SK-N-SH (cell line): ENCODE data around the gene MCF2L. TPM values are rescaled to one million over a fixed set of nuclear protein-coding genes. Genes with fewer than 3 reads are reported as not detected.

Experiments used
- CTCF ChIA-PET: fragments of 300-600, 350-600 bp; formaldehyde crosslinking; extraction: SDS; loops from one replicate; lab custom pipeline; 2021; lab: Yijun Ruan, JAX
- POLR2A ChIA-PET: fragments of 350-600 bp; sonication (Branson Sonifier 250); formaldehyde crosslinking; extraction: SDS; loops from one replicate; lab custom pipeline; 2020; ENCODE audit warnings: antibody characterized with exemption, inconsistent platforms; lab: Yijun Ruan, JAX
- DNase-seq: peaks from one replicate; pipeline ENCODE4 v3.0.0; 2012
- H2AFZ ChIP-seq: fragments of 200-600 bp; sonication (generic); 2 replicates; pipeline ENCODE4 v1.8.1; 2016; ENCODE audit warnings: antibody characterized with exemption, mild to moderate bottlenecking, low read depth
- H3F3A ChIP-seq: fragments of 200-600 bp; sonication (generic); replicated peaks from 2 replicates; pipeline ENCODE3; 2016; ENCODE audit warnings: antibody characterized with exemption, mild to moderate bottlenecking; ENCODE audit not compliant: insufficient read depth
- H3K27ac ChIP-seq, 2 experiments: fragments of 200-500 bp in 1 of 2; fragments of 200-600 bp in 1 of 2; sonication (Bioruptor generic) in 1 of 2; sonication (generic), shearing (Covaris generic) in 1 of 2; 2 replicates each; pipeline versions ENCODE4 v1.5.1 to v1.6.1; 2014 to 2016; ENCODE audit warnings: low read depth in 2 of 2, inconsistent platforms in 1 of 2, low read length in 1 of 2, mild to moderate bottlenecking in 1 of 2, mixed read lengths in 1 of 2
- H3K27me3 ChIP-seq: fragments of 200-600 bp; sonication (generic), shearing (Covaris generic); 2 replicates; pipeline ENCODE4 v1.6.1; 2016; ENCODE audit warnings: mixed run types; ENCODE audit not compliant: insufficient read depth
- H3K36me3 ChIP-seq, 2 experiments: fragments of 200-500 bp in 1 of 2; fragments of 200-600 bp in 1 of 2; sonication (Bioruptor generic) in 1 of 2; sonication (generic) in 1 of 2; replicated peaks in 1 of 2; 2 replicates each; pipeline versions ENCODE3 to v1.5.1; 2014 to 2016; ENCODE audit warnings: low read length in 1 of 2, mild to moderate bottlenecking in 1 of 2; ENCODE audit not compliant: insufficient read depth in 2 of 2, control insufficient read depth in 1 of 2
- H3K4me1 ChIP-seq, 2 experiments: fragments of 200-500 bp in 1 of 2; fragments of 200-600 bp in 1 of 2; sonication (Bioruptor generic) in 1 of 2; sonication (generic), shearing (Covaris generic) in 1 of 2; 2 replicates each; pipeline versions ENCODE4 v1.5.1 to v1.6.1; 2014 to 2016; ENCODE audit warnings: low read depth in 1 of 2, low read length in 1 of 2, mixed run types in 1 of 2; ENCODE audit not compliant: insufficient read depth in 2 of 2, control insufficient read depth in 1 of 2
- H3K4me2 ChIP-seq: fragments of 200-600 bp; sonication (generic), shearing (Covaris generic); 2 replicates; pipeline ENCODE4 v1.6.1; 2017; ENCODE audit warnings: mixed run types
- H3K4me3 ChIP-seq, 2 experiments: fragments of 200-500 bp in 1 of 2; fragments of 200-600 bp in 1 of 2; sonication (Bioruptor generic) in 1 of 2; sonication (generic), shearing (Covaris generic) in 1 of 2; 2 replicates each; pipeline versions ENCODE4 v1.5.1 to v1.8.1; 2014 to 2016; ENCODE audit warnings: low read depth in 2 of 2, inconsistent platforms in 1 of 2, low read length in 1 of 2, mild to moderate bottlenecking in 1 of 2, mixed read lengths in 1 of 2, moderate library complexity in 1 of 2
- H3K79me2 ChIP-seq: fragments of 200-600 bp; sonication (generic); 2 replicates; pipeline ENCODE4 v1.8.1; 2017; ENCODE audit warnings: mild to moderate bottlenecking; ENCODE audit not compliant: insufficient read depth
- H3K9ac ChIP-seq: fragments of 200-600 bp; sonication (generic); 2 replicates; pipeline ENCODE4 v1.6.1; 2017; ENCODE audit warnings: mixed run types
- H3K9me2 ChIP-seq: fragments of 200-600 bp; sonication (generic); 2 replicates; pipeline ENCODE4 v1.6.1; 2017; ENCODE audit warnings: mixed run types
- H3K9me3 ChIP-seq: fragments of 200-600 bp; sonication (generic); 2 replicates; pipeline ENCODE4 v1.6.1; 2017; ENCODE audit warnings: mixed run types, mild to moderate bottlenecking, moderate library complexity
- H4K20me1 ChIP-seq: fragments of 200-600 bp; sonication (generic); 2 replicates; pipeline ENCODE4 v1.6.1; 2017; ENCODE audit warnings: mild to moderate bottlenecking, mixed run types; ENCODE audit not compliant: insufficient read depth
- CHD2 ChIP-seq: fragments of 150-350 bp; IDR thresholded peaks from 2 replicates; pipeline ENCODE4 v1.6.1; 2018; ENCODE audit warnings: low read length; ENCODE audit not compliant: partially characterized antibody
- CTCF ChIP-seq: fragments of 200-600 bp; sonication (generic); IDR thresholded peaks from 2 replicates; pipeline ENCODE4 v1.6.1; 2017; ENCODE audit warnings: antibody characterized with exemption, mild to moderate bottlenecking, moderate library complexity
- ELF1 ChIP-seq: IDR thresholded peaks from 2 replicates; pipeline ENCODE4 v1.4.0; 2012
- EZH2phosphoT487 ChIP-seq: fragments of 200-600 bp; sonication (generic); IDR thresholded peaks from 2 replicates; pipeline ENCODE4 v1.6.1; 2017; ENCODE audit warnings: low read depth, mixed run types, mild to moderate bottlenecking, antibody characterized with exemption, moderate library complexity, borderline replicate concordance
- GATA2 ChIP-seq: sonication (generic); formaldehyde crosslinking; IDR thresholded peaks from 2 replicates; pipeline ENCODE4 v1.5.0; 2020; ENCODE audit warnings: mild to moderate bottlenecking, missing genetic modification reagents
- JUND ChIP-seq: IDR thresholded peaks from 2 replicates; pipeline ENCODE4 v1.4.0; 2012
- MAX ChIP-seq: IDR thresholded peaks from 2 replicates; pipeline ENCODE4 v1.4.0; 2012; ENCODE audit warnings: low read depth
- MEF2A ChIP-seq: IDR thresholded peaks from 2 replicates; pipeline ENCODE4 v1.4.0; 2012; ENCODE audit warnings: low read depth, borderline replicate concordance
- NFIC ChIP-seq: IDR thresholded peaks from 2 replicates; pipeline ENCODE4 v1.4.0; 2012; ENCODE audit warnings: borderline replicate concordance
- NRF1 ChIP-seq: IDR thresholded peaks from 2 replicates; pipeline ENCODE4 v1.6.1; 2012; ENCODE audit warnings: low read depth, mild to moderate bottlenecking, low read length
- PBX3 ChIP-seq: IDR thresholded peaks from 2 replicates; pipeline ENCODE4; 2012
- POLR2AphosphoS5 ChIP-seq: IDR thresholded peaks from 2 replicates; pipeline ENCODE4 v1.6.1; 2012; ENCODE audit warnings: low read depth, low read length
- RCOR1 ChIP-seq: fragments of 150-350 bp; IDR thresholded peaks from 2 replicates; pipeline ENCODE4 v1.6.1; 2017; ENCODE audit warnings: antibody characterized with exemption, low read length
- RFX5 ChIP-seq: IDR thresholded peaks from 2 replicates; pipeline ENCODE4 v1.6.1; 2012; ENCODE audit warnings: mild to moderate bottlenecking, improper control_type of control experiment, low read length
- RXRA ChIP-seq: IDR thresholded peaks from 2 replicates; pipeline ENCODE4 v1.4.0; 2012; ENCODE audit warnings: low read depth, mild to moderate bottlenecking, borderline replicate concordance
- SIN3A ChIP-seq: IDR thresholded peaks from 2 replicates; pipeline ENCODE4 v1.6.1; 2012; ENCODE audit warnings: low read depth, mild to moderate bottlenecking, low read length, moderate library complexity, borderline replicate concordance
- TEAD4 ChIP-seq: IDR thresholded peaks from 2 replicates; pipeline ENCODE4 v1.4.0; 2012; ENCODE audit warnings: mild to moderate bottlenecking, borderline replicate concordance; ENCODE audit not compliant: insufficient read depth
- USF1 ChIP-seq: IDR thresholded peaks from 2 replicates; pipeline ENCODE4 v1.4.0; 2012; ENCODE audit warnings: low read depth, borderline replicate concordance
- YY1 ChIP-seq: IDR thresholded peaks from 2 replicates; pipeline ENCODE4 v1.4.0; 2012; ENCODE audit warnings: low read depth, mild to moderate bottlenecking
- ZBTB33 ChIP-seq: IDR thresholded peaks from 2 replicates; pipeline ENCODE4 v1.4.0; 2012; ENCODE audit warnings: low read depth, borderline replicate concordance
- WGBS: methylation state at CpG from one replicate; pipeline ENCODE4 v1.1.6; 2017; ENCODE audit warnings: low lambda C conversion rate; 5-methylcytosine and 5-hydroxymethylcytosine counted together
- polyA plus RNA-seq, 3 experiments: library from polyadenylated mRNA; depleted of rRNA; stranded (reverse); fragments of >200 nt; gene quantifications; 2 replicates each; pipeline ENCODE4 v1.2.3, GENCODE V29; 2012

MCF2L gene
- polyA plus RNA-seq, 1 of the 3 experiments (the other 2 are of a cell fraction), result 0.56 TPM

GRCh38 chr13:112966776-112967175 is 2.2 kb upstream of the MCF2L start:
- H3K27ac ChIP-seq, result no peak overlapping the region
- WGBS, result 64% methylated on average over 6 of the region's 6 CpGs
- POLR2A ChIA-PET, result no interaction called here
- no peak overlapping the region for H3K4me2 ChIP-seq
- CTCF ChIA-PET, result interaction anchor here (1.6 to 1.7 kb wide), 2 partner anchors 18 to 63 kb away, joined by 6 to 9 read pairs; no protein-coding TSS in a partner anchor
- TF ChIP-seq RXRA (no peak), MAX (no peak), JUND (no peak), SIN3A (no peak), ZBTB33 (no peak), USF1 (no peak), MEF2A (no peak), EZH2phosphoT487 (no peak)
- no peaks in the 10 kb centered on the region for H3K79me2 ChIP-seq
- peaks cover 33% of the 10 kb centered on the region for H3K27me3 ChIP-seq
- no peaks in the 10 kb centered on the region for H3K9me3 ChIP-seq
- H3K9ac ChIP-seq, result no peak overlapping the region
- DNase-seq, result no peak
- H3F3A ChIP-seq, result no peaks in the 10 kb centered on the region
- H4K20me1 ChIP-seq, result no peaks in the 10 kb centered on the region
- H3K4me1 ChIP-seq, result peaks cover 0 to 19% of the 10 kb centered on the region in 2 experiments; a peak in 2 of 4 replicates
- no peak overlapping the region for H2AFZ ChIP-seq
- H3K36me3 ChIP-seq, result no peaks in the 10 kb centered on the region
- H3K4me3 ChIP-seq, result no peak overlapping the region
- no peaks in the 10 kb centered on the region for H3K9me2 ChIP-seq

- 74% methylated on average over 20 of the region's 22 CpGs for WGBS
- CTCF ChIA-PET, result interaction anchor here (0.9 to 4.8 kb wide), 11 partner anchors 12 to 187 kb away, joined by 3 to 52 read pairs (median 5); no protein-coding TSS in a partner anchor
- Histone ChIP-seq H3K4me1 (peaks cover 0 to 19% of the 10 kb centered on the region in 2 experiments; a peak in 2 of 4 replicates), H3K36me3 (no peaks in the 10 kb centered on the region), H2AFZ (no peak overlapping the region), H3K9ac (no peak overlapping the region), H3K9me3 (no peaks in the 10 kb centered on the region), H3K79me2 (no peaks in the 10 kb centered on the region), H3K9me2 (no peaks in the 10 kb centered on the region), H3K4me2 (peak overlapping the region; percentile 28; the same call in 1 of the 2 replicates), H3F3A (no peaks in the 10 kb centered on the region), H3K27me3 (peaks cover 33% of the 10 kb centered on the region), H3K4me3 (peak overlapping the region in 1 of 2 experiments; percentile 55; a peak in 1 of 4 replicates), H3K27ac (0 out of 4 replicates have a peak overlapping the region, but pooled peaks of 1 of the 2 experiments have one; percentile 47), H4K20me1 (no peaks in the 10 kb centered on the region)
- POLR2A ChIA-PET, result interaction anchor here (1.6 to 3.6 kb wide), 2 partner anchors 10 to 33 kb away, joined by 6 to 34 read pairs; no protein-coding TSS in a partner anchor
- DNase-seq, result no peak
- TF ChIP-seq TEAD4 (no peak), NRF1 (no peak), CHD2 (no peak), CTCF (no peak), ELF1 (no peak), SIN3A (no peak), RFX5 (no peak), RCOR1 (no peak), NFIC (no peak), PBX3 (no peak), POLR2AphosphoS5 (no peak), GATA2 (CRISPR knock-in tag) (no peak), YY1 (no peak)
Measured at GRCh38 chr13:112967686-112968379, 1.2 kb upstream of the MCF2L start.
